Smooth muscle cell (in vitro differentiated cells): ENCODE results near the gene GIMAP2. TPM values are rescaled to one million over a fixed set of nuclear protein-coding genes. Genes with fewer than 3 reads are reported as not detected.

Experiments used
- DNase-seq: peaks from one replicate; lab custom pipeline; 2025; ENCODE audit not compliant: unreplicated experiment; lab: John Stamatoyannopoulos, UW
- H2AFZ ChIP-seq: fragments of 200-600 bp; sonication (generic); 2 replicates; pipeline ENCODE4 v1.6.0; 2016; ENCODE audit warnings: antibody characterized with exemption, low read depth, mild to moderate bottlenecking
- H3F3A ChIP-seq: fragments of 200-600 bp; sonication (generic); 2 replicates; pipeline ENCODE4 v1.6.0; 2017; ENCODE audit warnings: antibody characterized with exemption, low read depth
- H3K27ac ChIP-seq: fragments of 200-600 bp; sonication (generic); 2 replicates; pipeline ENCODE4 v1.5.1; 2016; ENCODE audit warnings: low read depth, mild to moderate bottlenecking
- H3K27me3 ChIP-seq: fragments of 200-600 bp; sonication (generic); 2 replicates; pipeline ENCODE4 v1.6.1; 2016; ENCODE audit warnings: low read depth, mild to moderate bottlenecking
- H3K36me3 ChIP-seq: fragments of 200-600 bp; sonication (generic); 2 replicates; pipeline ENCODE4 v1.5.1; 2016; ENCODE audit warnings: low read depth
- H3K4me1 ChIP-seq: fragments of 200-600 bp; sonication (generic); 2 replicates; pipeline ENCODE4 v1.5.1; 2016; ENCODE audit warnings: low read depth
- H3K4me2 ChIP-seq: fragments of 200-600 bp; sonication (generic); 2 replicates; pipeline ENCODE4 v1.6.0; 2016; ENCODE audit warnings: mild to moderate bottlenecking
- H3K4me3 ChIP-seq: fragments of 200-600 bp; sonication (generic); 2 replicates; pipeline ENCODE4 v1.5.1; 2016; ENCODE audit warnings: mild to moderate bottlenecking
- H3K79me2 ChIP-seq: fragments of 200-600 bp; sonication (generic); 2 replicates; pipeline ENCODE4 v1.6.0; 2016; ENCODE audit warnings: low read depth, mild to moderate bottlenecking
- H3K9ac ChIP-seq: fragments of 200-600 bp; sonication (generic); 2 replicates; pipeline ENCODE4 v1.6.0; 2016; ENCODE audit warnings: low read depth
- H3K9me3 ChIP-seq: fragments of 200-600 bp; sonication (generic); replicated peaks from 2 replicates; pipeline ENCODE4 v1.5.1; 2016; ENCODE audit warnings: low read depth
- H4K20me1 ChIP-seq: fragments of 200-600 bp; sonication (generic); 2 replicates; pipeline ENCODE4 v1.6.0; 2016; ENCODE audit warnings: low read depth
- WGBS: methylation state at CpG from one replicate; pipeline ENCODE4 v1.1.7; 2016; ENCODE audit warnings: low lambda C conversion rate; 5-methylcytosine and 5-hydroxymethylcytosine counted together
- polyA plus RNA-seq: library from polyadenylated mRNA; unstranded; fragments of >200 nt; fragmentation: Nextera tagmentation; extraction: Ambion mirVana; gene quantifications from 2 replicates; pipeline ENCODE4 v1.2.1, GENCODE V29; 2016
- total RNA-seq: library from RNA; depleted of rRNA; stranded (reverse); fragments of >200 nt; gene quantifications from 2 replicates; pipeline ENCODE4 v1.2.3, GENCODE V29; 2014
- TF ChIP-seq, protein P1 (sequence below): fragments of 200-600 bp; sonication (generic); IDR thresholded peaks from 2 replicates; pipeline ENCODE4 v1.5.1; 2017; ENCODE audit warnings: borderline replicate concordance, mild to moderate bottlenecking, antibody characterized with exemption; ENCODE audit not compliant: insufficient read depth, poor library complexity, severe bottlenecking

The GIMAP2 gene
- total and polyA plus RNA-seq, 2 experiments from 2014 or later = 0.14 TPM; not detected in 1

DNA sequence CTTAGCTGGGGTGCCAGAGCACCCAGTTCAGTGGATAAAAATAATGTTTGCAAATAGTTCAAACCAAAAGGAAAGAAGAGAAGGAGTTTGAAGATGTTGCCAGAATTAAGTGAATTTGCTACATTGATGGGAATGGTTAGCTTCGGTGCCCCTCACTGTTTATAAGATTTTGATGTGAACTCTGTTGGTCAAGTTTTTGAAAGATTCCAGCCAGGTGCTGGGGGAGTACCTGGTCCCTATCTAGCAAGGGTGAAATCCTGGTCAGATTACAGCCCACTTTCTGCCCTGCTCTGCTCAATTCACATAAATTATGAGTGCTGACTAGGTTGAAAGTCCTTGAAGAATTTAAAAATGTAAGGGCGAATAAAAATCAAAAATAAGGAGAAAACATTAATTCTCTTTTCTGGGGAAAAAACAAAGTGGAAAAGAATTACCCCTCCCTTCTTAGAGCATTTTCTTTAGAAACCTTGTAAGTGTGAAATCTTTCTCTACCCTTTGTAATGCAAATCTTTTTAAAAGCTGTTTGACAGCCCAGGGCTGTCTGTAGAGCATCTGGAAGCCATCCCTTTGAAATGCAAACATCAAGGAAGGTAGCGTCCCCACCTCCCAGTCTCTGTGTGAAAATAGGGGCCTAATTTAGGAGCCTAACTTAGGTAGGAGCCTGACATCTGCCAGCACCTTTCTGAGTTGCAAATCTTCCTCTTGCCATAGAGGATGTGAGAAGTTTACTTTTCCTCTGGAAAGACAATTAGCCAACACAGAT lies 50.3 kb downstream of the GIMAP2 start:
- 24% methylated on average over 3 of the region's 3 CpGs for WGBS
- Histone ChIP-seq H3K4me1 (no peaks in the 10 kb centered on the region), H3K9ac (no peak overlapping the region), H3K36me3 (no peaks in the 10 kb centered on the region), H3K27ac (no peak overlapping the region), H3K79me2 (no peaks in the 10 kb centered on the region), H3K9me3 (no peaks in the 10 kb centered on the region), H3F3A (no peaks in the 10 kb centered on the region), H3K27me3 (peaks cover 52% of the 10 kb centered on the region), H4K20me1 (no peaks in the 10 kb centered on the region), H3K4me3 (no peak overlapping the region), H2AFZ (no peak overlapping the region), H3K4me2 (no peak overlapping the region)
- no peak for DNase-seq
- TF ChIP-seq, protein P1, sequence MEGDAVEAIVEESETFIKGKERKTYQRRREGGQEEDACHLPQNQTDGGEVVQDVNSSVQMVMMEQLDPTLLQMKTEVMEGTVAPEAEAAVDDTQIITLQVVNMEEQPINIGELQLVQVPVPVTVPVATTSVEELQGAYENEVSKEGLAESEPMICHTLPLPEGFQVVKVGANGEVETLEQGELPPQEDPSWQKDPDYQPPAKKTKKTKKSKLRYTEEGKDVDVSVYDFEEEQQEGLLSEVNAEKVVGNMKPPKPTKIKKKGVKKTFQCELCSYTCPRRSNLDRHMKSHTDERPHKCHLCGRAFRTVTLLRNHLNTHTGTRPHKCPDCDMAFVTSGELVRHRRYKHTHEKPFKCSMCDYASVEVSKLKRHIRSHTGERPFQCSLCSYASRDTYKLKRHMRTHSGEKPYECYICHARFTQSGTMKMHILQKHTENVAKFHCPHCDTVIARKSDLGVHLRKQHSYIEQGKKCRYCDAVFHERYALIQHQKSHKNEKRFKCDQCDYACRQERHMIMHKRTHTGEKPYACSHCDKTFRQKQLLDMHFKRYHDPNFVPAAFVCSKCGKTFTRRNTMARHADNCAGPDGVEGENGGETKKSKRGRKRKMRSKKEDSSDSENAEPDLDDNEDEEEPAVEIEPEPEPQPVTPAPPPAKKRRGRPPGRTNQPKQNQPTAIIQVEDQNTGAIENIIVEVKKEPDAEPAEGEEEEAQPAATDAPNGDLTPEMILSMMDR = no peak

DNA sequence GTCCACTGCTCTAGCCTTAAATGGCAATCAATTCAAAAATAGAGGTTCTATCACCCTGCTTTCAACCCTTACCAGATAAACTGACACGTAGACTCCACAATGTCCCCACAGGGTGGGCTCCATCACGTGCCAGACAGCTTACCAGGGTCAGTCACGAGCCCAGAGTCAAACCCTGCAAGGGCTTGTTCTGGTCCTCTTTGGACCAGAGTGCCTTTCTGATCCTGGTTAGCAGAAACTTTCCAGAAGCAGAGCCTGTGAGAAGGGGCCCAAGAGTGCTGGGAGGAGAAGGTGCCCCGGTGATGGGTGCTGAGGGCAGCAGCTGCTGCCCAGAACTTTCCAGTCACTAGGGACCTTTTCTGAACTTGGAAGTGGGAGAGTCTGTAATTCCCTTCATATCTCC lies 51.4 kb downstream of the GIMAP2 start:
- Histone ChIP-seq H3K79me2 (no peaks in the 10 kb centered on the region), H3K27me3 (peaks cover 63% of the 10 kb centered on the region), H3K9ac (no peak overlapping the region), H2AFZ (no peak overlapping the region), H3K4me1 (no peaks in the 10 kb centered on the region), H3K27ac (no peak overlapping the region), H3F3A (no peaks in the 10 kb centered on the region), H3K9me3 (no peaks in the 10 kb centered on the region), H3K36me3 (no peaks in the 10 kb centered on the region), H3K4me3 (no peak overlapping the region), H4K20me1 (no peaks in the 10 kb centered on the region), H3K4me2 (no peak overlapping the region)
- WGBS = 64% methylated on average over 4 of the region's 4 CpGs
- TF ChIP-seq, protein P1 = no peak
- no peak for DNase-seq

DNA sequence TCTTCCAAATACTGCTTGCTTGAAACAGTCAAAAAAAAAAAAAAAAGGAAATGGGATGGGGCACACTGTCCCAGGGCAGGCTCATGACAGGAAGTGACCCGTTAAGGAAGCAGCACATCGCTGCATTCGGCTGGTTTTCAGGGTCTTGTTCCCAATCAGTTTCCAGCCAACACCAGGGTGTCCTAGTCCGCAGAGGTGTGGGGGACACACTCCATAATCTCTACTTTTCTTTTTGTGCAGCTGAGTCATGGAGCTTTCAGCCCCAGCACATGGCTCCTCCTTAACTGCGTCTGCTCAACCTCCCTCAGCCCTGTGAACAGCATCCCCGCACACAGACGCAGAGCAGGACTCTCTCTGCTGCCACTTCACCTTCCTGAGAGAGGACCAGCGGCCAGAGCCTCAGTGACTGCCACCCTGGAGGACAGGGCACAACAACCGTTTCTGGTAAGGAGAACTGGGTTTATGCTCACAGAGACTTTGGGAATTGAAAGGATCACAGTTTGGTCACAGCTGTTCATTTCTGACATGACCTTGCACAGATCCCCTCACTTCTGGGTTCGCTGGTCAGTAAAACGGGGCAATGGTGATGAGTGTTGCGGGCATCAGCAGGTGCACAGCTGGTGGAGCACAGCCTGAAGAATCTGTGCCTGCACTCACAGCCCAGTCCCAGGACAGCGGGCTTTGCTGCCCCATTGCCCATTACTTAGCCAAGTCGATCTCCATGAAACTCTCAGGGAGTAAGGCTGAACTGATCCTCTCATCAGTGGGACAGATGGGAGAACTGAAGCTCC lies 52.0 kb downstream of the GIMAP2 start, which contains the start of gene GIMAP5:
Gene GIMAP5, plus strand, starts transcription at position 154 of the 791 bp plus-strand sequence. CDS start 3,467 bp downstream, outside the sequence.
- WGBS = 70% methylated on average over 14 of the region's 14 CpGs
- no peaks in the 10 kb centered on the region for H3F3A ChIP-seq
- no peak for DNase-seq
- no peak within 1 kb of the TSS for H3K27ac ChIP-seq
- H3K9ac ChIP-seq = no peak within 1 kb of the TSS
- no peak within 1 kb of the TSS for H3K4me2 ChIP-seq
- no peaks in the 10 kb centered on the region for H3K9me3 ChIP-seq
- H4K20me1 ChIP-seq = no peaks in the 10 kb centered on the region
- H2AFZ ChIP-seq = no peak within 1 kb of the TSS
- no peaks in the 10 kb centered on the region for H3K36me3 ChIP-seq
- H3K4me1 ChIP-seq = no peaks in the 10 kb centered on the region
- no peak within 1 kb of the TSS for H3K4me3 ChIP-seq
- TF ChIP-seq, protein P1 = no peak
- peaks cover 60% of the 10 kb centered on the region for H3K27me3 ChIP-seq
- H3K79me2 ChIP-seq = no peaks in the 10 kb centered on the region
